Activated T-helper 17 cell treated with anti-CD3 and anti-CD28 coated beads, Interleukin-2, amount 50 U/mL, for 72 hours (primary cell): ENCODE results near the gene CDC42BPB. TPM values are rescaled to one million over a fixed set of nuclear protein-coding genes. Genes with fewer than 3 reads are reported as not detected.
A peak's percentile ranks its signal among the peaks of the same experiment; 100 is the strongest.
"Not testable (repeated sequence)": the region's sequence is repeated elsewhere in the genome, so short reads cannot be mapped to it uniquely, and the experiment has no call there.

Source experiments
- ATAC-seq: fragments of 150-1000 bp; cut with Tn5 transposase; replicated peaks from 2 replicates; pipeline ENCODE4 v1.10.0; 2021; ENCODE audit warnings: mild to moderate bottlenecking, moderate library complexity
- H3K27ac Mint-ChIP-seq: one replicate; pipeline ENCODE4 v1.8.0; 2022; ENCODE audit warnings: mixed read lengths
- H3K27me3 Mint-ChIP-seq: one replicate; pipeline ENCODE4 v1.8.0; 2022; ENCODE audit warnings: mixed read lengths
- H3K36me3 Mint-ChIP-seq: one replicate; pipeline ENCODE4 v1.8.0; 2022; ENCODE audit warnings: low read depth, mild to moderate bottlenecking, mixed read lengths
- H3K4me1 Mint-ChIP-seq: one replicate; pipeline ENCODE4 v1.8.0; 2022; ENCODE audit warnings: mixed read lengths
- H3K4me3 Mint-ChIP-seq: one replicate; pipeline ENCODE4 v1.8.0; 2022; ENCODE audit warnings: mild to moderate bottlenecking, mixed read lengths
- H3K9me3 Mint-ChIP-seq: one replicate; pipeline ENCODE4 v1.8.0; 2022; ENCODE audit warnings: mixed read lengths
- total RNA-seq, 2 donors: library from RNA; stranded (reverse); gene quantifications; one replicate each; pipeline ENCODE4 v1.2.3, GENCODE V29; 2022

CDC42BPB gene
- total RNA-seq, 2 donors from 2014 or later, result 7.2 to 7.3 TPM

GRCh38 chr14:103028161-103028767, 29.1 kb downstream of the CDC42BPB start:
- ATAC-seq, result no peak
- Mint-ChIP-seq H3K36me3 (no peaks in the 10 kb centered on the region), H3K27me3 (no peaks in the 10 kb centered on the region), H3K9me3 (no peaks in the 10 kb centered on the region), H3K4me3 (no peak overlapping the region), H3K4me1 (no peaks in the 10 kb centered on the region), H3K27ac (no peak overlapping the region)

- Mint-ChIP-seq H3K4me1 (no peaks in the 10 kb centered on the region), H3K36me3 (no peaks in the 10 kb centered on the region), H3K27ac (no peak overlapping the region), H3K9me3 (no peaks in the 10 kb centered on the region), H3K4me3 (no peak overlapping the region), H3K27me3 (no peaks in the 10 kb centered on the region)
- ATAC-seq, result no peak
These were observed 29.9 kb downstream of the CDC42BPB start for GRCh38 chr14:103027451-103027850.

- no peaks in the 10 kb centered on the region for H3K36me3 Mint-ChIP-seq
- H3K4me3 Mint-ChIP-seq, result no peak overlapping the region
- H3K27me3 Mint-ChIP-seq, result no peaks in the 10 kb centered on the region
- no peak for ATAC-seq
- H3K4me1 Mint-ChIP-seq, result peaks cover under 1% of the 10 kb centered on the region
- H3K27ac Mint-ChIP-seq, result no peak overlapping the region
- no peaks in the 10 kb centered on the region for H3K9me3 Mint-ChIP-seq
These were observed 30.4 kb downstream of the CDC42BPB start for GRCh38 chr14:103026988-103027387.

- not testable (repeated sequence) for H3K27me3 Mint-ChIP-seq, H3K4me1 Mint-ChIP-seq
These were observed 31.2 kb downstream of the CDC42BPB start for GRCh38 chr14:103026196-103026595.

GRCh38 chr14:103023881-103024473, 33.4 kb downstream of the CDC42BPB start:
- Mint-ChIP-seq H3K27ac (no peak overlapping the region), H3K9me3 (no peaks in the 10 kb centered on the region), H3K36me3 (no peaks in the 10 kb centered on the region), H3K27me3 (no peaks in the 10 kb centered on the region), H3K4me1 (peaks cover 7% of the 10 kb centered on the region), H3K4me3 (no peak overlapping the region)
- ATAC-seq, result no peak

More at GRCh38 chr14:103026196-103026595, 31.2 kb downstream of the CDC42BPB start:
- H3K27ac Mint-ChIP-seq, H3K4me3 Mint-ChIP-seq, H3K36me3 Mint-ChIP-seq, ATAC-seq, H3K9me3 Mint-ChIP-seq: not testable (repeated sequence)

GRCh38 chr14:103022685-103023044, 34.7 kb downstream of the CDC42BPB start:
- Mint-ChIP-seq H3K27ac (peak overlapping the region; percentile 72), H3K4me3 (no peak overlapping the region), H3K4me1 (peaks cover 7% of the 10 kb centered on the region), H3K9me3 (no peaks in the 10 kb centered on the region), H3K27me3 (no peaks in the 10 kb centered on the region), H3K36me3 (no peaks in the 10 kb centered on the region)
- no peak for ATAC-seq

- H3K4me3 Mint-ChIP-seq, result peak overlapping the region; percentile 74
- H3K9me3 Mint-ChIP-seq, result no peaks in the 10 kb centered on the region
- no peaks in the 10 kb centered on the region for H3K27me3 Mint-ChIP-seq
- H3K27ac Mint-ChIP-seq, result peak overlapping the region; percentile 72
- peak; percentile 35 for ATAC-seq
- no peaks in the 10 kb centered on the region for H3K36me3 Mint-ChIP-seq
- H3K4me1 Mint-ChIP-seq, result peaks cover 7% of the 10 kb centered on the region
These were observed 35.2 kb downstream of the CDC42BPB start for GRCh38 chr14:103022002-103022684.

GRCh38 chr14:103021684-103022001, 35.7 kb downstream of the CDC42BPB start:
- no peaks in the 10 kb centered on the region for H3K36me3 Mint-ChIP-seq
- H3K4me3 Mint-ChIP-seq, result peak overlapping the region; percentile 74
- ATAC-seq, result peak; percentile 16
- H3K9me3 Mint-ChIP-seq, result no peaks in the 10 kb centered on the region
- peak overlapping the region; percentile 72 for H3K27ac Mint-ChIP-seq
- peaks cover 7% of the 10 kb centered on the region for H3K4me1 Mint-ChIP-seq
- H3K27me3 Mint-ChIP-seq, result no peaks in the 10 kb centered on the region

- peak overlapping the region; percentile 74 for H3K4me3 Mint-ChIP-seq
- H3K4me1 Mint-ChIP-seq, result peaks cover 7% of the 10 kb centered on the region
- H3K27me3 Mint-ChIP-seq, result no peaks in the 10 kb centered on the region
- H3K27ac Mint-ChIP-seq, result peak overlapping the region; percentile 26
- H3K9me3 Mint-ChIP-seq, result no peaks in the 10 kb centered on the region
- no peaks in the 10 kb centered on the region for H3K36me3 Mint-ChIP-seq
- no peak for ATAC-seq
These were observed 36.8 kb downstream of the CDC42BPB start for GRCh38 chr14:103020271-103021170.

- no peak for ATAC-seq
- no peaks in the 10 kb centered on the region for H3K27me3 Mint-ChIP-seq
- H3K9me3 Mint-ChIP-seq, result no peaks in the 10 kb centered on the region
- peaks cover 10% of the 10 kb centered on the region for H3K4me1 Mint-ChIP-seq
- no peak overlapping the region for H3K27ac Mint-ChIP-seq
- no peak overlapping the region for H3K4me3 Mint-ChIP-seq
- H3K36me3 Mint-ChIP-seq, result no peaks in the 10 kb centered on the region
These were observed 37.5 kb downstream of the CDC42BPB start for GRCh38 chr14:103019826-103020225.

GRCh38 chr14:103019236-103019635, 38.1 kb downstream of the CDC42BPB start:
- no peaks in the 10 kb centered on the region for H3K27me3 Mint-ChIP-seq
- H3K4me1 Mint-ChIP-seq, result peaks cover 16% of the 10 kb centered on the region
- no peak overlapping the region for H3K4me3 Mint-ChIP-seq
- H3K36me3 Mint-ChIP-seq, result no peaks in the 10 kb centered on the region
- no peak for ATAC-seq
- no peaks in the 10 kb centered on the region for H3K9me3 Mint-ChIP-seq
- no peak overlapping the region for H3K27ac Mint-ChIP-seq

- Mint-ChIP-seq H3K4me3 (no peak overlapping the region), H3K9me3 (no peaks in the 10 kb centered on the region), H3K36me3 (no peaks in the 10 kb centered on the region), H3K4me1 (peaks cover 13% of the 10 kb centered on the region), H3K27me3 (no peaks in the 10 kb centered on the region), H3K27ac (no peak overlapping the region)
- ATAC-seq, result no peak
These were observed 40.8 kb downstream of the CDC42BPB start for GRCh38 chr14:103016594-103016993.

GRCh38 chr14:103016071-103016470, 41.3 kb downstream of the CDC42BPB start:
- Mint-ChIP-seq H3K27ac (no peak overlapping the region), H3K27me3 (no peaks in the 10 kb centered on the region)
- no peak for ATAC-seq

GRCh38 chr14:103015426-103015825, 41.9 kb downstream of the CDC42BPB start:
- no peak for ATAC-seq
- H3K27me3 Mint-ChIP-seq, result no peaks in the 10 kb centered on the region
- peak overlapping the region; percentile 53 for H3K27ac Mint-ChIP-seq
- H3K9me3 Mint-ChIP-seq, result no peaks in the 10 kb centered on the region
- no peak overlapping the region for H3K4me3 Mint-ChIP-seq
- no peaks in the 10 kb centered on the region for H3K36me3 Mint-ChIP-seq
- H3K4me1 Mint-ChIP-seq, result peaks cover 9% of the 10 kb centered on the region

More at GRCh38 chr14:103016071-103016470, 41.3 kb downstream of the CDC42BPB start:
- Mint-ChIP-seq H3K9me3 (no peaks in the 10 kb centered on the region), H3K4me1 (peaks cover 9% of the 10 kb centered on the region), H3K4me3 (no peak overlapping the region), H3K36me3 (no peaks in the 10 kb centered on the region)
